ENCODE results near the gene R3HDM2.
"Not testable (repeated sequence)": the region's sequence is repeated elsewhere in the genome, so short reads cannot be mapped to it uniquely, and the experiment has no call there.

The R3HDM2 gene

GRCh38 chr12:57366315-57366714 lies 64.5 kb downstream of the R3HDM2 start:
- Histone ChIP-seq H3K9ac (ENCODE audit: low read depth in 1 of 2, low read length in 2 of 2) (no peak overlapping the region), H3K9me3 (ENCODE audit: control insufficient read depth in 1 of 2, low read length in 2 of 2) (peaks cover 0 to 5% of the 10 kb centered on the region in 2 donors), H3K36me3 (ENCODE audit: control insufficient read depth in 1 of 2, insufficient read depth in 2 of 2, low read length in 2 of 2) (peaks cover 0 to under 1% of the 10 kb centered on the region in 2 donors), H3K4me3 (ENCODE audit: low read depth in 1 of 2, low read length in 2 of 2) (no peak overlapping the region), H3K4me1 (ENCODE audit: control insufficient read depth in 1 of 2, insufficient read depth in 2 of 2, low read length in 2 of 2) (peaks cover 8 to 11% of the 10 kb centered on the region in 2 donors), H3K27ac (ENCODE audit: low read depth, low read length) (no peak overlapping the region), H3K27me3 (ENCODE audit: control insufficient read depth in 1 of 2, insufficient read depth in 2 of 2, low read length in 2 of 2) (no peaks in the 10 kb centered on the region)

DNA sequence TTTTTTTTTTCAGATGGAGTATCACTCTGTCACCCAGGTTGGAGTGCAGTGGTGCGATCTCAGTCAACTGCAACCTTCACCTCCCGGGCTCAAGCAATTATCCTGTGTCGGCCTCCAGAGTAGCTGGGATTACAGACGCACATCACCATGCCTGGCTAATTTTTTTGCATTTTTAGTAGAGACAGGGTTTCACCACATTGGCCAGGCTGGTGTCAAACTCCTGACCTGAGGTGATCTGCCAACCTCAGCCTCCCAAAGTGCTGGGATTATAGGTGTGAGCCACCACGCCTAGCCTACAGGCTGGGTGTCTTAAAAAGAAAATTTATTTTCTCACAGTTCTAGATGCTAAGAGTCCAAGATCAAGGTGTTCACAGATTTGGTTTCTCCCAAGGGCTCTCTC lies 66.7 kb downstream of the R3HDM2 start:
- H3K4me1 ChIP-seq (ENCODE audit: control insufficient read depth in 1 of 2, insufficient read depth in 2 of 2, low read length in 2 of 2); H3K9me3 ChIP-seq (ENCODE audit: control insufficient read depth in 1 of 2, low read length in 2 of 2); H3K27me3 ChIP-seq (ENCODE audit: control insufficient read depth in 1 of 2, insufficient read depth in 2 of 2, low read length in 2 of 2); H3K9ac ChIP-seq (ENCODE audit: low read depth in 1 of 2, low read length in 2 of 2); H3K4me3 ChIP-seq (ENCODE audit: low read depth in 1 of 2, low read length in 2 of 2); H3K27ac ChIP-seq (ENCODE audit: low read depth, low read length): not testable (repeated sequence)
- H3K36me3 ChIP-seq (ENCODE audit: control insufficient read depth in 1 of 2, insufficient read depth in 2 of 2, low read length in 2 of 2), result peaks cover 0 to 10% of the 10 kb centered on the region in 2 donors

- H3K4me1 ChIP-seq (ENCODE audit: control insufficient read depth in 1 of 2, insufficient read depth in 2 of 2, low read length in 2 of 2), result no peaks in the 10 kb centered on the region
- H3K27ac ChIP-seq (ENCODE audit: low read depth, low read length), result no peak overlapping the region
- H3K36me3 ChIP-seq (ENCODE audit: control insufficient read depth in 1 of 2, insufficient read depth in 2 of 2, low read length in 2 of 2), result peaks cover 0 to 10% of the 10 kb centered on the region in 2 donors
- H3K9me3 ChIP-seq (ENCODE audit: control insufficient read depth in 1 of 2, low read length in 2 of 2), result no peaks in the 10 kb centered on the region
- no peak overlapping the region for H3K4me3 ChIP-seq (ENCODE audit: low read depth in 1 of 2, low read length in 2 of 2)
- no peaks in the 10 kb centered on the region for H3K27me3 ChIP-seq (ENCODE audit: control insufficient read depth in 1 of 2, insufficient read depth in 2 of 2, low read length in 2 of 2)
- H3K9ac ChIP-seq (ENCODE audit: low read depth in 1 of 2, low read length in 2 of 2), result no peak overlapping the region
Measured at GRCh38 chr12:57360468-57360867, 70.4 kb downstream of the R3HDM2 start.

- no peak overlapping the region for H3K27ac ChIP-seq (ENCODE audit: low read depth, low read length)
- no peaks in the 10 kb centered on the region for H3K27me3 ChIP-seq (ENCODE audit: control insufficient read depth in 1 of 2, insufficient read depth in 2 of 2, low read length in 2 of 2)
- H3K9me3 ChIP-seq (ENCODE audit: control insufficient read depth in 1 of 2, low read length in 2 of 2), result no peaks in the 10 kb centered on the region
- H3K36me3 ChIP-seq (ENCODE audit: control insufficient read depth in 1 of 2, insufficient read depth in 2 of 2, low read length in 2 of 2), result peaks cover 0 to 10% of the 10 kb centered on the region in 2 donors
- no peak overlapping the region for H3K4me3 ChIP-seq (ENCODE audit: low read depth in 1 of 2, low read length in 2 of 2)
- H3K4me1 ChIP-seq (ENCODE audit: control insufficient read depth in 1 of 2, insufficient read depth in 2 of 2, low read length in 2 of 2), result no peaks in the 10 kb centered on the region
- H3K9ac ChIP-seq (ENCODE audit: low read depth in 1 of 2, low read length in 2 of 2), result no peak overlapping the region
Measured at GRCh38 chr12:57358646-57359045, 72.2 kb downstream of the R3HDM2 start.

DNA sequence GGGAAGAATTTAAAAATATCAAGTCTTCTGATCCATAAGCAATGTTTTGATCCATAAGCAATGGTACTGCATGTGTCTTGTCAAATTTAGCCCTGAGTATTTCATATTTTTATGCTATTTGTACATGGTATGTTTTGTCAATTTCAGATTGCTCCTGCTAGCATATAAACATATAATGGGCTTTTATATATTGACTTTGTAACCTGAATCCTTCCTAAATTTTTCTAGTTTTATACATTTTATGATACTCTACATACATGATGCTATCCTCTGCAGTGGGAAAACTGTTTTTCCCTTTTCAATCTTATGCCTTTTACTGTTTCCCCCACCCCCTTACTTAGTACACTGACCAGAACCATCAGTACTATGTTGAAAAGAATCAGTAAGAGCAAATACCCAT lies 75.1 kb downstream of the R3HDM2 start:
- no peaks in the 10 kb centered on the region for H3K9me3 ChIP-seq (ENCODE audit: control insufficient read depth in 1 of 2, low read length in 2 of 2)
- no peaks in the 10 kb centered on the region for H3K27me3 ChIP-seq (ENCODE audit: control insufficient read depth in 1 of 2, insufficient read depth in 2 of 2, low read length in 2 of 2)
- H3K9ac ChIP-seq (ENCODE audit: low read depth in 1 of 2, low read length in 2 of 2), result no peak overlapping the region
- no peak overlapping the region for H3K4me3 ChIP-seq (ENCODE audit: low read depth in 1 of 2, low read length in 2 of 2)
- no peaks in the 10 kb centered on the region for H3K4me1 ChIP-seq (ENCODE audit: control insufficient read depth in 1 of 2, insufficient read depth in 2 of 2, low read length in 2 of 2)
- no peak overlapping the region for H3K27ac ChIP-seq (ENCODE audit: low read depth, low read length)
- H3K36me3 ChIP-seq (ENCODE audit: control insufficient read depth in 1 of 2, insufficient read depth in 2 of 2, low read length in 2 of 2), result peaks cover 0 to 9% of the 10 kb centered on the region in 2 donors

- H3K27ac ChIP-seq (ENCODE audit: low read depth, low read length), result no peak overlapping the region
- peaks cover 0 to 8% of the 10 kb centered on the region in 2 donors for H3K36me3 ChIP-seq (ENCODE audit: control insufficient read depth in 1 of 2, insufficient read depth in 2 of 2, low read length in 2 of 2)
- H3K4me1 ChIP-seq (ENCODE audit: control insufficient read depth in 1 of 2, insufficient read depth in 2 of 2, low read length in 2 of 2), result no peaks in the 10 kb centered on the region
- no peaks in the 10 kb centered on the region for H3K27me3 ChIP-seq (ENCODE audit: control insufficient read depth in 1 of 2, insufficient read depth in 2 of 2, low read length in 2 of 2)
- no peak overlapping the region for H3K9ac ChIP-seq (ENCODE audit: low read depth in 1 of 2, low read length in 2 of 2)
- no peaks in the 10 kb centered on the region for H3K9me3 ChIP-seq (ENCODE audit: control insufficient read depth in 1 of 2, low read length in 2 of 2)
- no peak overlapping the region for H3K4me3 ChIP-seq (ENCODE audit: low read depth in 1 of 2, low read length in 2 of 2)
Measured at GRCh38 chr12:57352166-57352565, 78.7 kb downstream of the R3HDM2 start.

- H3K27me3 ChIP-seq (ENCODE audit: control insufficient read depth in 1 of 2, insufficient read depth in 2 of 2, low read length in 2 of 2), result no peaks in the 10 kb centered on the region
- no peaks in the 10 kb centered on the region for H3K4me1 ChIP-seq (ENCODE audit: control insufficient read depth in 1 of 2, insufficient read depth in 2 of 2, low read length in 2 of 2)
- H3K36me3 ChIP-seq (ENCODE audit: control insufficient read depth in 1 of 2, insufficient read depth in 2 of 2, low read length in 2 of 2), result peaks cover 0 to 10% of the 10 kb centered on the region in 2 donors
- H3K4me3 ChIP-seq (ENCODE audit: low read depth in 1 of 2, low read length in 2 of 2), result no peak overlapping the region
- no peaks in the 10 kb centered on the region for H3K9me3 ChIP-seq (ENCODE audit: control insufficient read depth in 1 of 2, low read length in 2 of 2)
- no peak overlapping the region for H3K9ac ChIP-seq (ENCODE audit: low read depth in 1 of 2, low read length in 2 of 2)
- H3K27ac ChIP-seq (ENCODE audit: low read depth, low read length), result no peak overlapping the region
Measured at GRCh38 chr12:57347284-57347683, 83.6 kb downstream of the R3HDM2 start.

DNA sequence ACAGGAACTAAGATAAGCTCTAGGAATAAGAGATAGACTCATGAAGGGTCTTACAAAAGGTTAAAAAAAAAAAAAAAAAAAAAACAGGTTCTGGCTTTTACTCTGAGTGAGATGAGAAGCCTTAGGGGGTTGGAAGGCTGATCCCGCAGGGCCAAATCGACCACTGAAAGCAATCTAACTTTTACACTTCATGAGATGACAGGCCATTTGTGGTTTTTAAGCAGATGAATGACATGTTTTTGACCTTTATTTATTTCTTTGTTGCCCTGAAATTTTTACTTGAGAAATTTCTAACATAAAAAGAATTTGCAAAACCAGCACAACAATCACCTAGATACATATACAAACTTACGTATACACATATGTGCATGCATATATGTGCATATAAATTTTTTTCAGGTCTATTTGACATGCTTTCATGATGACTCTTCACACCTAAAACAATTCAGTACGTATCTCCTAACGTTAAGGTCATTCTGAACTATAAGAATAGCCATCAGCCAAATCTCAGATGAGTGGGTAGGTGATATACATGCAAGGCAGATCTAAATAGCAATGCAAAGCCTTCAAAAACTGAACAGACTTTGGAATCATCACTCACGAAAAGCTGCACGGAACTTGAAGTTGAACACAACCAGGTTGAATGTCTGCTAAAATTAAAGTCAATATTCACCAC lies 87.0 kb downstream of the R3HDM2 start:
- no peak overlapping the region for H3K27ac ChIP-seq (ENCODE audit: low read depth, low read length)
- H3K9me3 ChIP-seq (ENCODE audit: control insufficient read depth in 1 of 2, low read length in 2 of 2), result no peaks in the 10 kb centered on the region
- H3K27me3 ChIP-seq (ENCODE audit: control insufficient read depth in 1 of 2, insufficient read depth in 2 of 2, low read length in 2 of 2), result no peaks in the 10 kb centered on the region
- H3K4me3 ChIP-seq (ENCODE audit: low read depth in 1 of 2, low read length in 2 of 2), result no peak overlapping the region
- H3K36me3 ChIP-seq (ENCODE audit: control insufficient read depth in 1 of 2, insufficient read depth in 2 of 2, low read length in 2 of 2), result peaks cover 0 to 2% of the 10 kb centered on the region in 2 donors
- H3K9ac ChIP-seq (ENCODE audit: low read depth in 1 of 2, low read length in 2 of 2), result no peak overlapping the region
- no peaks in the 10 kb centered on the region for H3K4me1 ChIP-seq (ENCODE audit: control insufficient read depth in 1 of 2, insufficient read depth in 2 of 2, low read length in 2 of 2)

DNA sequence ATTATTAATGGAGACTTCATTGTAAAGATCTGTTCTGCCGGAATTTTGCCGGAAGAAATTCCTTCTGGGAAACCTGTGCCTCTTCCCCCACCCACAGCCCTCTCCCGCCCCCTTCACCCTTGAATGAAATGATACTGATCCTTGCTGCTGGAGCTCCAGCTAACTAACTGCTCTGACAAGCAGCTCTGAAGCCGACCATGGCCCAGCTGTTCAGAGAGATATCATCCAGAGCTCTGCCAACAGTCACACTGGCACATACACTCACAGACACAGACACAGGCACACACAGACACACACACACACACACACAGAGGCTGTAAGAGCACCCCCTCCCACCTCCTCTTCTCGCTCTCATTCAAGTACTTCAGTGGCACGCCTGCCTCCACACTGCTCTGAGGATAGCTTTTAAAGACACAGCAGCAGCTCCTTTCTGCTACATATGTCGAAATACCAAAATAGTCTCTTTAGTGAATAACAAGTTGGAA lies 88.6 kb downstream of the R3HDM2 start:
- Histone ChIP-seq H3K9me3 (ENCODE audit: control insufficient read depth in 1 of 2, low read length in 2 of 2) (no peaks in the 10 kb centered on the region), H3K4me1 (ENCODE audit: control insufficient read depth in 1 of 2, insufficient read depth in 2 of 2, low read length in 2 of 2) (no peaks in the 10 kb centered on the region), H3K36me3 (ENCODE audit: control insufficient read depth in 1 of 2, insufficient read depth in 2 of 2, low read length in 2 of 2) (peaks cover 0 to 2% of the 10 kb centered on the region in 2 donors), H3K27me3 (ENCODE audit: control insufficient read depth in 1 of 2, insufficient read depth in 2 of 2, low read length in 2 of 2) (no peaks in the 10 kb centered on the region), H3K4me3 (ENCODE audit: low read depth in 1 of 2, low read length in 2 of 2) (no peak overlapping the region), H3K27ac (ENCODE audit: low read depth, low read length) (no peak overlapping the region), H3K9ac (ENCODE audit: low read depth in 1 of 2, low read length in 2 of 2) (no peak overlapping the region)

GRCh38 chr12:57341275-57341990 lies 89.4 kb downstream of the R3HDM2 start:
- no peak overlapping the region for H3K4me3 ChIP-seq (ENCODE audit: low read depth in 1 of 2, low read length in 2 of 2)
- no peaks in the 10 kb centered on the region for H3K9me3 ChIP-seq (ENCODE audit: control insufficient read depth in 1 of 2, low read length in 2 of 2)
- no peaks in the 10 kb centered on the region for H3K27me3 ChIP-seq (ENCODE audit: control insufficient read depth in 1 of 2, insufficient read depth in 2 of 2, low read length in 2 of 2)
- H3K36me3 ChIP-seq (ENCODE audit: control insufficient read depth in 1 of 2, insufficient read depth in 2 of 2, low read length in 2 of 2), result no peaks in the 10 kb centered on the region
- H3K4me1 ChIP-seq (ENCODE audit: control insufficient read depth in 1 of 2, insufficient read depth in 2 of 2, low read length in 2 of 2), result no peaks in the 10 kb centered on the region
- no peak overlapping the region for H3K9ac ChIP-seq (ENCODE audit: low read depth in 1 of 2, low read length in 2 of 2)
- H3K27ac ChIP-seq (ENCODE audit: low read depth, low read length), result no peak overlapping the region
